GM23248 (cell line): ENCODE data around the gene DOCK10. TPM values are rescaled to one million over a fixed set of nuclear protein-coding genes. Genes with fewer than 3 reads are reported as not detected.
A peak's percentile ranks its signal among the peaks of the same experiment; 100 is the strongest.

Experiments used
- DNase-seq: peaks from one replicate; pipeline ENCODE4 v3.0.0-alpha.2; 2015
- H2AFZ ChIP-seq: fragments of 200-600 bp; sonication (generic); 2 replicates; pipeline ENCODE4 v1.6.1; 2016; ENCODE audit warnings: antibody characterized with exemption
- H3F3A ChIP-seq: fragments of 200-600 bp; sonication (generic); 2 replicates; pipeline ENCODE4 v1.6.1; 2016; ENCODE audit warnings: mild to moderate bottlenecking, antibody characterized with exemption, mixed run types; ENCODE audit not compliant: insufficient read depth
- H3K27ac ChIP-seq: fragments of 200-600 bp; sonication (generic); 2 replicates; pipeline ENCODE4 v1.5.1; 2016; ENCODE audit warnings: mild to moderate bottlenecking
- H3K27me3 ChIP-seq: fragments of 200-600 bp; sonication (generic); replicated peaks from 2 replicates; pipeline ENCODE4 v1.6.1; 2016; ENCODE audit warnings: mild to moderate bottlenecking; ENCODE audit not compliant: insufficient read depth
- H3K36me3 ChIP-seq: fragments of 200-600 bp; sonication (generic); 2 replicates; pipeline ENCODE4 v1.6.1; 2016; ENCODE audit warnings: low read depth, mild to moderate bottlenecking
- H3K4me1 ChIP-seq: fragments of 200-600 bp; sonication (generic); 2 replicates; pipeline ENCODE4 v1.6.1; 2016; ENCODE audit warnings: mild to moderate bottlenecking; ENCODE audit not compliant: insufficient read depth
- H3K4me2 ChIP-seq: fragments of 200-600 bp; sonication (generic); one replicate; pipeline ENCODE4 v1.6.1; 2016; ENCODE audit warnings: mild to moderate bottlenecking; ENCODE audit not compliant: unreplicated experiment
- H3K4me3 ChIP-seq: fragments of 200-600 bp; sonication (generic); 2 replicates; pipeline ENCODE4 v1.5.1; 2016; ENCODE audit warnings: mild to moderate bottlenecking
- H3K79me2 ChIP-seq: fragments of 200-600 bp; sonication (generic); 2 replicates; pipeline ENCODE4 v1.6.1; 2016; ENCODE audit warnings: mild to moderate bottlenecking; ENCODE audit not compliant: insufficient read depth
- H3K9ac ChIP-seq: fragments of 200-600 bp; sonication (generic); 2 replicates; pipeline ENCODE4 v1.6.1; 2016; ENCODE audit warnings: mild to moderate bottlenecking
- H3K9me2 ChIP-seq: fragments of 200-600 bp; sonication (generic); 2 replicates; pipeline ENCODE4 v1.6.1; 2016; ENCODE audit warnings: mixed run types, mild to moderate bottlenecking, moderate library complexity; ENCODE audit not compliant: insufficient read depth
- H3K9me3 ChIP-seq: fragments of 200-600 bp; sonication (generic); one replicate; pipeline ENCODE4 v1.6.1; 2017; ENCODE audit warnings: low read depth
- H4K20me1 ChIP-seq: fragments of 200-600 bp; sonication (generic); 2 replicates; pipeline ENCODE4 v1.6.0; 2016; ENCODE audit not compliant: insufficient read depth
- EZH2 ChIP-seq: fragments of 200-600 bp; sonication (generic); IDR thresholded peaks from 2 replicates; pipeline ENCODE4 v1.6.1; 2018; ENCODE audit warnings: antibody characterized with exemption, mild to moderate bottlenecking; ENCODE audit not compliant: insufficient read depth, poor library complexity, severe bottlenecking
- EZH2phosphoT487 ChIP-seq: fragments of 200-600 bp; sonication (generic); IDR thresholded peaks from 2 replicates; pipeline ENCODE4 v1.6.1; 2018; ENCODE audit warnings: antibody characterized with exemption, moderate library complexity, mild to moderate bottlenecking, low read depth; ENCODE audit not compliant: insufficient read depth
- WGBS, 2 experiments: methylation state at CpG; one replicate each; pipeline ENCODE4 v1.1.6; 2015 to 2017; ENCODE audit warnings: low lambda C conversion rate in 2 of 2, low coverage in 1 of 2; ENCODE audit errors: missing lambda C conversion rate in 2 of 2; 5-methylcytosine and 5-hydroxymethylcytosine counted together
- in situ Hi-C: fragments of 300-500 bp; cut with MboI; formaldehyde crosslinking; loops from 2 replicates; pipeline ENCODE4 v1.15.0; 2020
- polyA plus RNA-seq: library from polyadenylated mRNA; unstranded; fragments of >200 nt; fragmentation: Nextera tagmentation; extraction: Ambion mirVana; gene quantifications from 2 replicates; pipeline ENCODE4 v1.2.1, GENCODE V29; 2016
- total RNA-seq: library from RNA; depleted of rRNA; stranded (reverse); fragments of >200 nt; shearing (Covaris generic); gene quantifications from 2 replicates; pipeline ENCODE4 v1.2.3, GENCODE V29; 2014

The DOCK10 gene
- total and polyA plus RNA-seq, 2 experiments from 2014 or later = 8.5 to 19.2 TPM

- no peak for DNase-seq
- H3F3A ChIP-seq = peaks cover 43% of the 10 kb centered on the region
- H3K27me3 ChIP-seq = no peaks in the 10 kb centered on the region
- WGBS, 2 experiments = 98 to 100% methylated on average over 1 of the region's 1 CpG
- no peaks in the 10 kb centered on the region for H3K9me2 ChIP-seq
- in situ Hi-C loops = no loop called here
- peak overlapping the region; percentile 34; the same call in 1 of the 2 replicates for H3K27ac ChIP-seq
- no peak overlapping the region for H3K9ac ChIP-seq
- no peak overlapping the region for H3K4me3 ChIP-seq
- TF ChIP-seq EZH2phosphoT487 = no peak
- no peak for TF ChIP-seq EZH2
- no peak overlapping the region for H3K4me2 ChIP-seq
- no peaks in the 10 kb centered on the region for H4K20me1 ChIP-seq
- H3K4me1 ChIP-seq = peaks cover 33% of the 10 kb centered on the region
- no peak overlapping the region for H2AFZ ChIP-seq
- H3K36me3 ChIP-seq = peaks cover 30% of the 10 kb centered on the region
- H3K9me3 ChIP-seq = no peaks in the 10 kb centered on the region
- H3K79me2 ChIP-seq = no peaks in the 10 kb centered on the region
Observed at GRCh38 chr2:224817676-224818075, 224.6 kb downstream of the DOCK10 start.

- H2AFZ ChIP-seq = no peak overlapping the region
- H3K79me2 ChIP-seq = no peaks in the 10 kb centered on the region
- peak overlapping the region; percentile 34 for H3K27ac ChIP-seq
- peak overlapping the region; percentile 58 for H3K4me2 ChIP-seq
- peaks cover 36% of the 10 kb centered on the region for H3F3A ChIP-seq
- H3K9me2 ChIP-seq = no peaks in the 10 kb centered on the region
- 61 to 73% methylated on average over 3 to 4 of the region's 4 CpGs for WGBS, 2 experiments
- H3K27me3 ChIP-seq = no peaks in the 10 kb centered on the region
- peaks cover 31% of the 10 kb centered on the region for H3K4me1 ChIP-seq
- no peak overlapping the region for H3K9ac ChIP-seq
- H3K4me3 ChIP-seq = peak overlapping the region; percentile 39
- peaks cover 27% of the 10 kb centered on the region for H3K36me3 ChIP-seq
- in situ Hi-C loops = no loop called here
- H4K20me1 ChIP-seq = no peaks in the 10 kb centered on the region
- no peaks in the 10 kb centered on the region for H3K9me3 ChIP-seq
- TF ChIP-seq EZH2 (no peak), EZH2phosphoT487 (no peak)
- DNase-seq = peak; percentile 79
Observed at GRCh38 chr2:224816816-224817215, 225.5 kb downstream of the DOCK10 start.

GRCh38 chr2:224813578-224813977, 228.7 kb downstream of the DOCK10 start:
- Histone ChIP-seq H4K20me1 (no peaks in the 10 kb centered on the region), H3F3A (peaks cover 21% of the 10 kb centered on the region), H3K4me2 (no peak overlapping the region), H3K36me3 (peaks cover 27% of the 10 kb centered on the region), H3K27me3 (no peaks in the 10 kb centered on the region), H3K4me1 (peaks cover 15% of the 10 kb centered on the region), H3K27ac (no peak overlapping the region), H3K9ac (no peak overlapping the region), H3K9me2 (no peaks in the 10 kb centered on the region), H2AFZ (no peak overlapping the region), H3K79me2 (no peaks in the 10 kb centered on the region), H3K4me3 (no peak overlapping the region), H3K9me3 (no peaks in the 10 kb centered on the region)
- WGBS, 2 experiments = 96 to 100% methylated on average over 1 of the region's 1 CpG
- no peak for DNase-seq
- in situ Hi-C loops = no loop called here
- no peak for TF ChIP-seq EZH2phosphoT487
- no peak for TF ChIP-seq EZH2

- no peak for DNase-seq
- Histone ChIP-seq H3K4me1 (peaks cover 9% of the 10 kb centered on the region), H3F3A (peaks cover 10% of the 10 kb centered on the region), H3K9me2 (no peaks in the 10 kb centered on the region), H2AFZ (no peak overlapping the region), H3K9me3 (no peaks in the 10 kb centered on the region), H3K79me2 (no peaks in the 10 kb centered on the region), H3K9ac (no peak overlapping the region), H3K4me2 (no peak overlapping the region), H3K27me3 (no peaks in the 10 kb centered on the region), H3K27ac (no peak overlapping the region), H4K20me1 (no peaks in the 10 kb centered on the region), H3K4me3 (no peak overlapping the region), H3K36me3 (peaks cover 37% of the 10 kb centered on the region)
- in situ Hi-C loops = no loop called here
- WGBS, 2 experiments = 83 to 84% methylated on average over 6 of the region's 6 CpGs
- TF ChIP-seq EZH2phosphoT487 (no peak), EZH2 (no peak)
Observed at GRCh38 chr2:224807153-224807964, 234.9 kb downstream of the DOCK10 start.
